Measurements from ENCODE around the gene RING1.
A peak's percentile ranks its signal among the peaks of the same experiment; 100 is the strongest.

Gene RING1

GRCh38 chr6:33193619-33194018, 14.7 kb upstream of the RING1 start:
- no peak for DNase-seq

GRCh38 chr6:33194431-33194979, 13.8 kb upstream of the RING1 start:
- no peak for DNase-seq

- no peak for DNase-seq
Observed at GRCh38 chr6:33195304-33196165, 12.8 kb upstream of the RING1 start.

GRCh38 chr6:33197431-33198048, 10.8 kb upstream of the RING1 start:
- DNase-seq, result no peak

GRCh38 chr6:33198159-33198852, 10.0 kb upstream of the RING1 start:
- DNase-seq, result no peak

GRCh38 chr6:33198853-33199436, 9.4 kb upstream of the RING1 start:
- DNase-seq, result no peak

GRCh38 chr6:33199687-33200218, 8.5 kb upstream of the RING1 start:
- peak in 1 of 2 donors; percentile 60 for DNase-seq

- peak; percentile 96 to 98 for DNase-seq
Observed at GRCh38 chr6:33200219-33201146, 7.8 kb upstream of the RING1 start, which contains the start of the genes RXRB and SLC39A7. Gene RXRB (minus strand): TSS chr6:33200665. CDS start chr6:33200476, 189 bp downstream. Gene SLC39A7 (plus strand): TSS chr6:33200867. CDS start chr6:33201246, 379 bp downstream.

GRCh38 chr6:33201147-33201545, 7.2 kb upstream of the RING1 start:
- no peak for DNase-seq

- no peak for DNase-seq
Observed at GRCh38 chr6:33201935-33202334, 6.4 kb upstream of the RING1 start.

- no peak for DNase-seq
Observed at GRCh38 chr6:33202799-33203198, 5.5 kb upstream of the RING1 start.

- no peak for DNase-seq
Observed at GRCh38 chr6:33203443-33204164, 4.7 kb upstream of the RING1 start.

GRCh38 chr6:33204165-33204414, 4.2 kb upstream of the RING1 start:
- DNase-seq, result no peak

GRCh38 chr6:33204415-33205190, 3.7 kb upstream of the RING1 start, which contains the start of gene HSD17B8:
Gene HSD17B8 (plus strand): TSS chr6:33204655. CDS start chr6:33204669, 14 bp downstream.
- DNase-seq, result peak; percentile 89 to 92

GRCh38 chr6:33205191-33206026, 2.9 kb upstream of the RING1 start:
- DNase-seq, result peak in 1 of 2 donors; percentile 51

GRCh38 chr6:33206027-33206863, 2.1 kb upstream of the RING1 start:
- no peak for DNase-seq

GRCh38 chr6:33206864-33207551, 1.3 kb upstream of the RING1 start:
- no peak for DNase-seq
